Caco-2 (cell line): ENCODE results near the gene LDB2. TPM values are rescaled to one million over a fixed set of nuclear protein-coding genes. Genes with fewer than 3 reads are reported as not detected.

Source experiments
- BruUV-seq: library from RNA; stranded (reverse); fragments of 400-500 nt; replicated peaks from 2 replicates; lab custom pipeline; 2021; lab: Mats Ljungman, UMichigan
- CTCF ChIA-PET: fragments of 300-600 bp; sonication (Branson Sonifier 250); formaldehyde crosslinking; loops from one replicate; lab custom pipeline; 2022; ENCODE audit warnings: antibody characterized with exemption; lab: Charles Lee
- POLR2A ChIA-PET: fragments of 300-600 bp; sonication (Branson Sonifier 250); formaldehyde crosslinking; loops from one replicate; lab custom pipeline; 2022; ENCODE audit warnings: antibody characterized with exemption; lab: Charles Lee
- DNase-seq, 2 experiments: peaks; one replicate each; pipeline versions ENCODE4 v3.0.0 to v3.0.0-alpha.2; 2020 to 2022
- H3K27me3 ChIP-seq: replicated peaks from 2 replicates; pipeline ENCODE4 v1.6.0; 2011; ENCODE audit warnings: low read length; ENCODE audit not compliant: control insufficient read depth, insufficient read depth
- H3K36me3 ChIP-seq: 2 replicates; pipeline ENCODE4 v1.5.1; 2011; ENCODE audit warnings: low read length; ENCODE audit not compliant: control insufficient read depth, insufficient read depth
- H3K4me1 ChIP-seq: fragments of 250-450 bp; sonication (Bioruptor Pico); 2 replicates; pipeline ENCODE4 v1.5.1; 2020; ENCODE audit warnings: mild to moderate bottlenecking
- H3K4me3 ChIP-seq: 2 replicates; pipeline ENCODE4 v1.5.1; 2011; ENCODE audit warnings: low read depth, mild to moderate bottlenecking, control low read depth, low read length
- H3K9me3 ChIP-seq: fragments of 250-450 bp; sonication (Bioruptor Pico); 2 replicates; pipeline ENCODE4 v1.5.1; 2020; ENCODE audit warnings: mild to moderate bottlenecking, moderate library complexity
- H3K27ac Mint-ChIP-seq: one replicate; pipeline ENCODE4 v1.8.0; 2022; ENCODE audit warnings: mixed read lengths; ENCODE audit not compliant: unreplicated experiment
- H3K27me3 Mint-ChIP-seq: one replicate; pipeline ENCODE4 v1.8.0; 2022; ENCODE audit warnings: mixed read lengths; ENCODE audit not compliant: insufficient read depth, unreplicated experiment
- H3K36me3 Mint-ChIP-seq: one replicate; pipeline ENCODE4 v1.8.0; 2022; ENCODE audit warnings: mild to moderate bottlenecking, mixed read lengths; ENCODE audit not compliant: insufficient read depth, unreplicated experiment
- H3K4me1 Mint-ChIP-seq: one replicate; pipeline ENCODE4 v1.8.0; 2022; ENCODE audit warnings: low read depth, mixed read lengths; ENCODE audit not compliant: unreplicated experiment
- H3K4me3 Mint-ChIP-seq: one replicate; pipeline ENCODE4 v1.8.0; 2022; ENCODE audit warnings: mild to moderate bottlenecking, moderate library complexity, mixed read lengths; ENCODE audit not compliant: unreplicated experiment
- H3K9me3 Mint-ChIP-seq: one replicate; pipeline ENCODE4 v1.8.0; 2022; ENCODE audit warnings: mixed read lengths; ENCODE audit not compliant: unreplicated experiment
- CTCF ChIP-seq, 2 experiments: fragments of 200-600 bp in 1 of 2; IDR thresholded peaks; 1 replicate in 1 of 2; 2 replicates in 1 of 2; pipeline versions ENCODE4 v1.5.1 to v1.8.0; 2011 to 2022; ENCODE audit warnings: antibody characterized with exemption in 1 of 2, control low read depth in 1 of 2, inconsistent platforms in 1 of 2, low read depth in 1 of 2, low read length in 1 of 2, mild to moderate bottlenecking in 1 of 2, moderate library complexity in 1 of 2; ENCODE audit not compliant: insufficient read depth in 1 of 2, severe bottlenecking in 1 of 2, unreplicated experiment in 1 of 2
- intact Hi-C: fragments of 100-400 bp; cut with micrococcal nuclease; formaldehyde crosslinking; loops from one replicate; pipeline ENCODE4 v1.10.0; 2022; ENCODE audit not compliant: unreplicated experiment
- total RNA-seq: library from RNA; stranded (reverse); gene quantifications from 2 replicates; pipeline ENCODE4 v1.2.3, GENCODE V29; 2022

Gene LDB2
- total RNA-seq, 1 experiment from 2014 or later: not detected

DNA sequence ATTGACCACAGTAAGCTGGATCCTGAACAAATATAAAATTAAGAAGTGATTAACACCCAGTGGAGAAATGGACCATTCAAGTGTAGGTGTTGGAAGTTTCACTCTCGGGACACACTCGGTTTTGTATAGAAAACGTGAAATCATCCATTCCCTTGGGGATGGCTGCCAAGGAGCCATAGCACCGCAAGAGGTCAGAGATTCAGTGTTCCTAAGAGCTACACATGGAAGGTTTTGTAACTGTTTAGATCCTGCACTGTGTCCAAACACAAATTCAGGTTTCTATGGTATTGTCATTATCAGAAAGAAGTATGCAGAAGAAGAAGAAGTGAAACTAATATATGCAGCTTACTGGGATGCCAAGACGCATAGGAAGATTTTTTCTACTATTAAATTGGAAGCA, 281.0 kb downstream of the LDB2 start:
- intact Hi-C loops: no loop called here
- Mint-ChIP-seq H3K4me1 (no peaks in the 10 kb centered on the region), H3K27ac (no peak overlapping the region), H3K9me3 (no peaks in the 10 kb centered on the region), H3K4me3 (no peak overlapping the region), H3K27me3 (peaks cover 5% of the 10 kb centered on the region), H3K36me3 (no peaks in the 10 kb centered on the region)
- Histone ChIP-seq H3K4me3 (no peak overlapping the region), H3K4me1 (no peaks in the 10 kb centered on the region), H3K36me3 (no peaks in the 10 kb centered on the region), H3K9me3 (no peaks in the 10 kb centered on the region), H3K27me3 (no peaks in the 10 kb centered on the region)
- TF ChIP-seq CTCF (IDR thresholded peaks at IDR 0.05; ENCODE audit: insufficient read depth in 1 of 2, low read depth in 1 of 2, low read length in 1 of 2, severe bottlenecking in 1 of 2, unreplicated experiment in 1 of 2): no peak
- CTCF ChIA-PET: no interaction called here
- POLR2A ChIA-PET: no interaction called here
- no peak for DNase-seq
- no TSS peak for BruUV-seq

DNA sequence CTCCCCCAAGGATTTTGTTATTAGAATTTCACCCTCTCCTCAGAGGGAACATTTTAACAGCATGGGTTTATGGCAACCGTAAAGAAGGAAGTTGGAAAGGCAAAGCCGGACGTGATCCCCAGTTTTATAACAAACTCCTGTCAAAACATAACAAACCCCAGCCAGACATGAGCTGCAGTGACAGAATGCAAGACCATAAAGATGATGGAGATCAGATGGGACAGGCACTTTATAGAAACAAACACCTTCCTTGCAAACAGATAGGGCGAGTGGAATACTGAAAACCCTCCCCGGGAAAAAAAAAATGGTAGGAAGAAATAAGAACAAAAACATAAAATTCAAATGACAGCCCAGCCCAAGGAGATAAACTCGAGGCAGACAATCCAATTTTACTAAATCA, 281.4 kb downstream of the LDB2 start:
- Mint-ChIP-seq H3K36me3 (no peaks in the 10 kb centered on the region), H3K4me3 (no peak overlapping the region), H3K9me3 (no peaks in the 10 kb centered on the region), H3K27me3 (peaks cover 9% of the 10 kb centered on the region), H3K4me1 (no peaks in the 10 kb centered on the region), H3K27ac (no peak overlapping the region)
- DNase-seq: no peak
- CTCF ChIA-PET: no interaction called here
- intact Hi-C loops: no loop called here
- Histone ChIP-seq H3K9me3 (no peaks in the 10 kb centered on the region), H3K27me3 (no peaks in the 10 kb centered on the region), H3K4me1 (no peaks in the 10 kb centered on the region), H3K4me3 (no peak overlapping the region), H3K36me3 (no peaks in the 10 kb centered on the region)
- POLR2A ChIA-PET: no interaction called here
- no peak for TF ChIP-seq CTCF (IDR thresholded peaks at IDR 0.05; ENCODE audit: insufficient read depth in 1 of 2, low read depth in 1 of 2, low read length in 1 of 2, severe bottlenecking in 1 of 2, unreplicated experiment in 1 of 2)
- no TSS peak for BruUV-seq

DNA sequence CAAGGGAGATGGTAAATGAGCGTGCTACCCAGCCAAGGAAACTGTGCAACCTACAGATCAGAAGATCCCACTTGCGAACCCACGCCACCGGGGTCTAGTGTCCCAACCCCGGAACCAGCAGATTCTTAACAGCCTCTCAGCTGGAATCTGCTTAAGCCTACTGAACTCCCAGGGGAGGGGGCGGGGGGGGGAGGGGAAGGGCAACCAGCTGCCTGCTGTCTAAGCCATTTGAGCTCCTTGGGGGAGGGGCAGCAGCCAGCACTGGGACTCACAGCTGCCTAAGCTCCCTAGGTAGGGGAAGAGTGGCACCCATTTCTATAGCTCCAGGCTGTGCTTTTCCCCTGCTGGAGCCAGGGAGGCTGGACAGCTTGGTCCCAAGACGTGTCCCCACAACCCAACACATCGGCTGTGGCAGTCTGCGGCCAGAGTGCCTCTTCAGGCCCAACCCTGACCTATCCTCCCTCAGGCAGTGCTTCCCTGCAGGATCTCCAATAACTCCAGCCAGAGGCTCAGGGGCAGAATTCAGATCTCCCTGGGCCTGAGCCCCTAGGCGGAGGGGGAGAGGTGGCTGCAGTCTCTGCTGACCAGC, 289.2 kb downstream of the LDB2 start:
- no peaks in the 10 kb centered on the region for H3K4me1 Mint-ChIP-seq
- CTCF ChIA-PET: no interaction called here

More for the DNA sequence above, 289.2 kb downstream of the LDB2 start:
- no peak overlapping the region for H3K4me3 ChIP-seq
- no peak for DNase-seq
- intact Hi-C loops: no loop called here
- BruUV-seq: no TSS peak
- POLR2A ChIA-PET: no interaction called here
- H3K27ac Mint-ChIP-seq: no peak overlapping the region
- TF ChIP-seq CTCF (IDR thresholded peaks at IDR 0.05; ENCODE audit: insufficient read depth in 1 of 2, low read depth in 1 of 2, low read length in 1 of 2, severe bottlenecking in 1 of 2, unreplicated experiment in 1 of 2): no peak
- H3K27me3 ChIP-seq: no peaks in the 10 kb centered on the region
- no peaks in the 10 kb centered on the region for H3K36me3 Mint-ChIP-seq
- H3K36me3 ChIP-seq: no peaks in the 10 kb centered on the region
- no peaks in the 10 kb centered on the region for H3K9me3 ChIP-seq
- peaks cover 14% of the 10 kb centered on the region for H3K27me3 Mint-ChIP-seq
- no peaks in the 10 kb centered on the region for H3K9me3 Mint-ChIP-seq
- no peak overlapping the region for H3K4me3 Mint-ChIP-seq
- no peaks in the 10 kb centered on the region for H3K4me1 ChIP-seq
